Kidney (tissue), 14 donors: ENCODE data around the gene YIPF4. TPM values are rescaled to one million over a fixed set of nuclear protein-coding genes. Genes with fewer than 3 reads are reported as not detected.
"Not testable (repeated sequence)": the region's sequence is repeated elsewhere in the genome, so short reads cannot be mapped to it uniquely, and the experiment has no call there.

ENCODE experiments used
- DNase-seq, 5 donors: peaks; one replicate each; pipeline ENCODE4 v3.0.0-alpha.2; 2013 to 2020
- FAIRE-seq: peaks from 2 replicates; lab custom pipeline; 2012; peaks lifted over from hg19 to GRCh38; lab: Jason Lieb, UNC
- H3K27ac ChIP-seq, 2 donors: one replicate each; pipeline ENCODE4 v1.7.0; 2013; ENCODE audit warnings: low read depth in 2 of 2, low read length in 2 of 2, inconsistent platforms in 1 of 2
- H3K27me3 ChIP-seq: one replicate; pipeline ENCODE4 v1.7.1; 2013; ENCODE audit warnings: low read length, inconsistent platforms; ENCODE audit not compliant: control insufficient read depth, insufficient read depth
- H3K36me3 ChIP-seq, 3 donors: one replicate each; pipeline versions ENCODE4 v1.7.0 to v1.7.1; 2013; ENCODE audit warnings: low read length in 3 of 3, control low read depth in 1 of 3, inconsistent platforms in 1 of 3; ENCODE audit not compliant: insufficient read depth in 3 of 3, control insufficient read depth in 2 of 3
- H3K4me1 ChIP-seq, 3 donors: one replicate each; pipeline versions ENCODE4 v1.7.0 to v1.7.1; 2013; ENCODE audit warnings: low read length in 3 of 3, inconsistent platforms in 1 of 3, low read depth in 1 of 3; ENCODE audit not compliant: control insufficient read depth in 2 of 3, insufficient read depth in 2 of 3
- H3K4me3 ChIP-seq, 3 donors: one replicate each; pipeline versions ENCODE4 v1.7.0 to v1.8.1; 2013; ENCODE audit warnings: low read length in 3 of 3, control low read depth in 1 of 3, inconsistent platforms in 1 of 3
- H3K9ac ChIP-seq, 3 donors: one replicate each; pipeline versions ENCODE4 v1.7.0 to v1.7.1; 2013; ENCODE audit warnings: low read length in 3 of 3, control low read depth in 1 of 3, inconsistent platforms in 1 of 3
- H3K9me3 ChIP-seq, 3 donors: one replicate each; pipeline versions ENCODE4 v1.7.0 to v1.7.1; 2013; ENCODE audit warnings: low read length in 3 of 3, control low read depth in 1 of 3, inconsistent platforms in 1 of 3; ENCODE audit not compliant: control insufficient read depth in 2 of 3, insufficient read depth in 1 of 3
- CTCF ChIP-seq: IDR thresholded peaks from 3 replicates; pipeline ENCODE4 v1.5.1; 2012; ENCODE audit warnings: mild to moderate bottlenecking, moderate library complexity, borderline replicate concordance; ENCODE audit not compliant: insufficient read depth; ENCODE audit errors: extremely low read depth
- intact Hi-C: fragments of 100-400 bp; cut with DNase I; formaldehyde crosslinking; loops from one replicate; pipeline ENCODE4 v1.11.1; 2022
- polyA plus RNA-seq: library from polyadenylated mRNA; stranded (reverse); fragments of 350-450 nt; fragmentation: Illumina TruSeq; extraction: RNeasy Lipid Tissue Mini Kit (QIAGEN cat#74804); gene quantifications from one replicate; pipeline ENCODE4 v1.2.3, GENCODE V29; 2014; ENCODE audit warnings: low read depth, low replicate concordance; ENCODE audit not compliant: insufficient read depth
- total RNA-seq: library from RNA; stranded (reverse); fragmentation: NEBNext Ultra II Directional; extraction: Animal tissue kit (Norgen Biotek cat#: 25700); gene quantifications from one replicate; pipeline ENCODE4 v1.2.1, GENCODE V29; 2021
- donor health status: control.
- donor health status: control.
- donor health status: control.
- donor health status: control.
- donor health status: control.
- donor health status: DM: yes; HTN: yes; CAD: no.
- donor health status: Normal renal cell carcinoma (clear cell type).

YIPF4 gene
- total and polyA plus RNA-seq, 2 donors from 2014 or later, result 29.4 to 48.6 TPM

GRCh38 chr2:32314886-32315285, 37.2 kb downstream of the YIPF4 start:
- Histone ChIP-seq H3K9me3 (no peaks in the 10 kb centered on the region), H3K36me3 (no peaks in the 10 kb centered on the region), H3K27ac (no peak overlapping the region), H3K4me3 (no peak overlapping the region), H3K27me3 (no peaks in the 10 kb centered on the region), H3K4me1 (no peaks in the 10 kb centered on the region), H3K9ac (no peak overlapping the region)
- TF ChIP-seq CTCF, result no peak
- FAIRE-seq, result no peak
- intact Hi-C loops, result no loop called here
- DNase-seq, result no peak

- H3K36me3 ChIP-seq, intact Hi-C loops, H3K27ac ChIP-seq, DNase-seq, H3K9me3 ChIP-seq, H3K4me3 ChIP-seq, H3K9ac ChIP-seq, H3K27me3 ChIP-seq, H3K4me1 ChIP-seq, FAIRE-seq: not testable (repeated sequence)
These were observed 51.0 kb downstream of the YIPF4 start for GRCh38 chr2:32328679-32329078.

GRCh38 chr2:32329180-32329980, 51.7 kb downstream of the YIPF4 start:
- H3K9ac ChIP-seq, DNase-seq, intact Hi-C loops, H3K27ac ChIP-seq, H3K4me3 ChIP-seq, H3K4me1 ChIP-seq, FAIRE-seq, H3K9me3 ChIP-seq, H3K27me3 ChIP-seq, H3K36me3 ChIP-seq: not testable (repeated sequence)

- no peaks in the 10 kb centered on the region for H3K27me3 ChIP-seq
- H3K4me1 ChIP-seq, result no peaks in the 10 kb centered on the region
- no peak for TF ChIP-seq CTCF
- no peak for FAIRE-seq
- no peak overlapping the region for H3K27ac ChIP-seq
- no peak overlapping the region for H3K4me3 ChIP-seq
- H3K9ac ChIP-seq, result no peak overlapping the region
- intact Hi-C loops, result no loop called here
- DNase-seq, result no peak
- H3K36me3 ChIP-seq, result no peaks in the 10 kb centered on the region
- H3K9me3 ChIP-seq, result no peaks in the 10 kb centered on the region
These were observed 52.4 kb downstream of the YIPF4 start for GRCh38 chr2:32330136-32330535.
